GM23338 (cell line): Measurements from ENCODE around the gene PROB1. TPM values are rescaled to one million over a fixed set of nuclear protein-coding genes. Genes with fewer than 3 reads are reported as not detected.

Experiments used
- ATAC-seq: fragments of 200-7000 bp; cut with Tn5 transposase; 3 replicates; pipeline ENCODE4 v1.9.1; 2020
- DNase-seq: peaks from one replicate; pipeline ENCODE4 v3.0.0-alpha.2; 2015; ENCODE audit warnings: low spot score
- H2AFZ ChIP-seq: fragments of 200-600 bp; sonication (generic); 2 replicates; pipeline ENCODE4 v1.8.0; 2016; ENCODE audit warnings: antibody characterized with exemption, mild to moderate bottlenecking, moderate library complexity
- H3F3A ChIP-seq: fragments of 200-600 bp; sonication (generic); replicated peaks from 2 replicates; pipeline ENCODE4 v1.8.0; 2017; ENCODE audit warnings: antibody characterized with exemption, mixed run types, low read depth
- H3K27ac ChIP-seq: fragments of 200-600 bp; sonication (generic); 2 replicates; pipeline ENCODE4 v1.6.1; 2016; ENCODE audit warnings: low read depth
- H3K27me3 ChIP-seq: fragments of 200-600 bp; sonication (generic); 2 replicates; pipeline ENCODE4 v1.8.0; 2016; ENCODE audit warnings: mild to moderate bottlenecking, mixed run types, moderate library complexity; ENCODE audit not compliant: insufficient read depth
- H3K36me3 ChIP-seq: fragments of 200-600 bp; sonication (generic); 2 replicates; pipeline ENCODE4 v1.8.0; 2016; ENCODE audit warnings: mild to moderate bottlenecking; ENCODE audit not compliant: insufficient read depth
- H3K4me1 ChIP-seq: fragments of 200-600 bp; sonication (generic); 2 replicates; pipeline ENCODE4 v1.8.0; 2016; ENCODE audit warnings: mild to moderate bottlenecking, moderate library complexity; ENCODE audit not compliant: insufficient read depth
- H3K4me2 ChIP-seq: fragments of 200-600 bp; sonication (generic); 2 replicates; pipeline ENCODE4 v1.7.1; 2017; ENCODE audit warnings: mixed run types
- H3K4me3 ChIP-seq: fragments of 200-600 bp; sonication (generic); 2 replicates; pipeline ENCODE4 v1.6.1; 2016; ENCODE audit warnings: mixed run types
- H3K79me2 ChIP-seq: fragments of 200-600 bp; sonication (generic); replicated peaks from 2 replicates; pipeline ENCODE4 v1.8.0; 2017; ENCODE audit warnings: mild to moderate bottlenecking; ENCODE audit not compliant: insufficient read depth
- H3K9me2 ChIP-seq: fragments of 200-600 bp; sonication (generic); 2 replicates; pipeline ENCODE4 v1.8.0; 2017; ENCODE audit not compliant: insufficient read depth
- H4K20me1 ChIP-seq: fragments of 200-600 bp; sonication (generic); replicated peaks from 2 replicates; pipeline ENCODE4 v1.8.0; 2017; ENCODE audit warnings: mild to moderate bottlenecking; ENCODE audit not compliant: insufficient read depth
- H3K27ac Mint-ChIP-seq: 2 replicates; pipeline ENCODE4 v1.8.0; 2020; ENCODE audit warnings: inconsistent platforms, mild to moderate bottlenecking, moderate library complexity, mixed read lengths
- H3K27me3 Mint-ChIP-seq: 3 replicates; pipeline ENCODE4 v1.8.0; 2022; ENCODE audit warnings: low read depth, mild to moderate bottlenecking, moderate library complexity, mixed read lengths, inconsistent platforms; ENCODE audit not compliant: insufficient read depth, poor library complexity
- H3K36me3 Mint-ChIP-seq: 3 replicates; pipeline ENCODE4 v1.8.0; 2021; ENCODE audit warnings: low read depth, mild to moderate bottlenecking, inconsistent platforms, moderate library complexity, mixed read lengths
- H3K4me1 Mint-ChIP-seq: 3 replicates; pipeline ENCODE4 v1.8.0; 2020; ENCODE audit warnings: mild to moderate bottlenecking, inconsistent platforms, mixed read lengths
- H3K4me3 Mint-ChIP-seq: 3 replicates; pipeline ENCODE4 v1.8.0; 2021; ENCODE audit warnings: moderate library complexity, mild to moderate bottlenecking, inconsistent platforms, mixed read lengths
- H3K9me3 Mint-ChIP-seq: 3 replicates; pipeline ENCODE4 v1.8.0; 2020; ENCODE audit warnings: moderate library complexity, mild to moderate bottlenecking, inconsistent platforms, mixed read lengths
- CREB1 ChIP-seq: fragments of 250-450 bp; sonication (Bioruptor Pico); IDR thresholded peaks from 2 replicates; pipeline ENCODE4 v1.5.0; 2020; ENCODE audit warnings: low read depth, mild to moderate bottlenecking, moderate library complexity
- EZH2 ChIP-seq: fragments of 200-600 bp; sonication (generic); IDR thresholded peaks from one replicate; pipeline ENCODE4 v1.8.0; 2017; ENCODE audit warnings: antibody characterized with exemption, mild to moderate bottlenecking, low read depth; ENCODE audit not compliant: unreplicated experiment
- EZH2phosphoT487 ChIP-seq: fragments of 200-600 bp; sonication (generic); IDR thresholded peaks from one replicate; pipeline ENCODE4 v1.8.1; 2018; ENCODE audit warnings: antibody characterized with exemption; ENCODE audit not compliant: unreplicated experiment
- JUNB ChIP-seq: IDR thresholded peaks from one replicate; pipeline ENCODE4 v1.6.1; 2016; ENCODE audit warnings: antibody characterized with exemption; ENCODE audit not compliant: unreplicated experiment
- NANOG ChIP-seq: IDR thresholded peaks from 2 replicates; pipeline ENCODE4 v1.6.1; 2016; ENCODE audit warnings: antibody characterized with exemption, borderline replicate concordance
- POLR2AphosphoS5 ChIP-seq: IDR thresholded peaks from 2 replicates; pipeline ENCODE4 v1.6.1; 2016; ENCODE audit warnings: antibody characterized with exemption, low read depth
- STAT1 ChIP-seq: IDR thresholded peaks from one replicate; pipeline ENCODE4 v1.6.1; 2016; ENCODE audit warnings: antibody characterized with exemption; ENCODE audit not compliant: unreplicated experiment
- ZNF114 ChIP-seq: fragments of 250-450 bp; sonication (Bioruptor Pico); IDR thresholded peaks from 2 replicates; pipeline ENCODE4 v1.5.0; 2020; ENCODE audit warnings: mild to moderate bottlenecking, moderate library complexity
- ZNF331 ChIP-seq: fragments of 250-450 bp; sonication (Bioruptor Pico); IDR thresholded peaks from 2 replicates; pipeline ENCODE4 v1.5.0; 2020; ENCODE audit warnings: low read depth, mild to moderate bottlenecking, moderate library complexity
- polyA plus RNA-seq: library from polyadenylated mRNA; unstranded; fragments of >200 nt; fragmentation: Nextera tagmentation; extraction: Ambion mirVana; gene quantifications from 2 replicates; pipeline ENCODE4 v1.2.1, GENCODE V29; 2016
- total RNA-seq: library from RNA; depleted of rRNA; stranded (reverse); fragments of >200 nt; shearing (Covaris generic); gene quantifications from 2 replicates; pipeline ENCODE4 v1.2.3, GENCODE V29; 2014
- TF ChIP-seq, protein P1 (sequence below), 2 experiments: fragments of 200-600 bp in 1 of 2; sonication (generic) in 1 of 2; conservative IDR thresholded peaks; 2 replicates each; pipeline versions ENCODE4 v1.5.1 to v1.6.1; 2016 to 2017; ENCODE audit warnings: antibody characterized with exemption in 2 of 2, low read depth in 2 of 2, mild to moderate bottlenecking in 2 of 2, moderate library complexity in 1 of 2
- TF ChIP-seq, protein P2 (sequence below): IDR thresholded peaks from 2 replicates; pipeline ENCODE4 v1.6.1; 2016; ENCODE audit warnings: antibody characterized with exemption

The PROB1 gene
- total and polyA plus RNA-seq, 2 experiments from 2014 or later = 0.73 to 2.7 TPM

- peaks cover 4% of the 10 kb centered on the region; the same call in 2 of the 3 replicates for H3K36me3 Mint-ChIP-seq
- peak overlapping the region; percentile 81 for H3K4me3 ChIP-seq
- DNase-seq = peak; percentile 60
- peaks cover 25% of the 10 kb centered on the region for H3F3A ChIP-seq
- H3K4me2 ChIP-seq = peak overlapping the region; percentile 96
- H3K9me3 Mint-ChIP-seq = no peaks in the 10 kb centered on the region
- no peak overlapping the region for H3K27ac Mint-ChIP-seq
- peaks cover 49% of the 10 kb centered on the region for H3K27me3 Mint-ChIP-seq
- TF ChIP-seq NANOG = no peak
- H2AFZ ChIP-seq = peak overlapping the region; percentile 98
- peaks cover 9% of the 10 kb centered on the region for H3K4me1 ChIP-seq
- H3K4me3 Mint-ChIP-seq = peak overlapping the region; percentile 86
- H3K36me3 ChIP-seq = no peaks in the 10 kb centered on the region
- no peaks in the 10 kb centered on the region for H4K20me1 ChIP-seq
- H3K27me3 ChIP-seq = peaks cover 44% of the 10 kb centered on the region
- peak; percentile 1 for ATAC-seq
- H3K4me1 Mint-ChIP-seq = peaks cover 32% of the 10 kb centered on the region
- H3K9me2 ChIP-seq = no peaks in the 10 kb centered on the region
- no peaks in the 10 kb centered on the region for H3K79me2 ChIP-seq
- H3K27ac ChIP-seq = no peak overlapping the region
Measured at GRCh38 chr5:139393497-139394122, 1.3 kb downstream of the PROB1 start.

GRCh38 chr5:139392678-139393496 is 2.0 kb downstream of the PROB1 start:
- peak overlapping the region; percentile 86 for H3K4me3 Mint-ChIP-seq
- H3K4me2 ChIP-seq = peak overlapping the region; percentile 96
- no peak overlapping the region for H3K27ac ChIP-seq
- H3K36me3 Mint-ChIP-seq = peaks cover 2% of the 10 kb centered on the region; the same call in 2 of the 3 replicates
- peaks cover 16% of the 10 kb centered on the region for H3K4me1 ChIP-seq
- peaks cover 56% of the 10 kb centered on the region for H3K27me3 Mint-ChIP-seq
- no peaks in the 10 kb centered on the region for H3K79me2 ChIP-seq
- peak overlapping the region; percentile 81 for H3K4me3 ChIP-seq
- ATAC-seq (peak; percentile 65), DNase-seq (peak; percentile 94)
- H4K20me1 ChIP-seq = no peaks in the 10 kb centered on the region
- H2AFZ ChIP-seq = peak overlapping the region; percentile 98
- H3K9me2 ChIP-seq = no peaks in the 10 kb centered on the region
- H3K36me3 ChIP-seq = no peaks in the 10 kb centered on the region
- H3K27me3 ChIP-seq = peaks cover 44% of the 10 kb centered on the region
- H3K27ac Mint-ChIP-seq = no peak overlapping the region
- TF ChIP-seq, protein P1, sequence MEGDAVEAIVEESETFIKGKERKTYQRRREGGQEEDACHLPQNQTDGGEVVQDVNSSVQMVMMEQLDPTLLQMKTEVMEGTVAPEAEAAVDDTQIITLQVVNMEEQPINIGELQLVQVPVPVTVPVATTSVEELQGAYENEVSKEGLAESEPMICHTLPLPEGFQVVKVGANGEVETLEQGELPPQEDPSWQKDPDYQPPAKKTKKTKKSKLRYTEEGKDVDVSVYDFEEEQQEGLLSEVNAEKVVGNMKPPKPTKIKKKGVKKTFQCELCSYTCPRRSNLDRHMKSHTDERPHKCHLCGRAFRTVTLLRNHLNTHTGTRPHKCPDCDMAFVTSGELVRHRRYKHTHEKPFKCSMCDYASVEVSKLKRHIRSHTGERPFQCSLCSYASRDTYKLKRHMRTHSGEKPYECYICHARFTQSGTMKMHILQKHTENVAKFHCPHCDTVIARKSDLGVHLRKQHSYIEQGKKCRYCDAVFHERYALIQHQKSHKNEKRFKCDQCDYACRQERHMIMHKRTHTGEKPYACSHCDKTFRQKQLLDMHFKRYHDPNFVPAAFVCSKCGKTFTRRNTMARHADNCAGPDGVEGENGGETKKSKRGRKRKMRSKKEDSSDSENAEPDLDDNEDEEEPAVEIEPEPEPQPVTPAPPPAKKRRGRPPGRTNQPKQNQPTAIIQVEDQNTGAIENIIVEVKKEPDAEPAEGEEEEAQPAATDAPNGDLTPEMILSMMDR (conservative IDR thresholded peaks at IDR 0.05; ENCODE audit: low read depth in 2 of 2) = peak; percentile 51 to 89
- peak; percentile 37 for TF ChIP-seq EZH2
- no peak for TF ChIP-seq EZH2phosphoT487
- TF ChIP-seq CREB1 (CRISPR knock-in tag) = peak; percentile 41
- peak; percentile 47 for TF ChIP-seq POLR2AphosphoS5
- no peaks in the 10 kb centered on the region for H3K9me3 Mint-ChIP-seq
- peaks cover 25% of the 10 kb centered on the region for H3F3A ChIP-seq
- H3K4me1 Mint-ChIP-seq = peaks cover 39% of the 10 kb centered on the region

DNA sequence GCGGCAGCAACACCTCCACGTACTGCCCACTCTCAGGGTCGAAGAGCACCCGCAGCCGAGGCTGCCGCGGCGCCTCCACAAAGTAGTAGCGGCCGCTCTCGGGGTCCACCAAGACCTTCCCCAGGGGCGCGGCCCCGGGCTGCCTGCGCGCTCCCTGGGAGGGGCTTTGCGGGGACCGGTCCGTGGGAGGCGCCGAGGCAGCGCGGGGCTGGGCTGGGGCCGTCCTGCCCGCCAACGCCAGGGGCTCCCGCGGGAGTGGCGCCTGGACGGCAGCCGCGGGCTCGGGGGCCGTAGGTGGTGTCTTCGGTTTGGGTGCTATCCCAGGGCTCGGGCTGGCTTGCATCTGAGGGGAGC is 2.6 kb downstream of the PROB1 start:
- H3K27me3 Mint-ChIP-seq = peaks cover 56% of the 10 kb centered on the region
- peaks cover 43% of the 10 kb centered on the region for H3K4me1 Mint-ChIP-seq
- DNase-seq (no peak), ATAC-seq (peak; percentile 26)
- peaks cover 16% of the 10 kb centered on the region for H3K4me1 ChIP-seq
- H4K20me1 ChIP-seq = no peaks in the 10 kb centered on the region
- peak overlapping the region; percentile 86; the same call in 2 of the 3 replicates for H3K4me3 Mint-ChIP-seq
- no peaks in the 10 kb centered on the region for H3K9me3 Mint-ChIP-seq
- H3K9me2 ChIP-seq = no peaks in the 10 kb centered on the region
- H3K36me3 ChIP-seq = no peaks in the 10 kb centered on the region
- peak overlapping the region; percentile 96 for H3K4me2 ChIP-seq
- no peaks in the 10 kb centered on the region for H3K79me2 ChIP-seq
- no peak overlapping the region for H3K27ac ChIP-seq
- H3K36me3 Mint-ChIP-seq = no peaks in the 10 kb centered on the region; the same call in 2 of the 3 replicates
- peak overlapping the region; percentile 98 for H2AFZ ChIP-seq
- H3K27me3 ChIP-seq = peaks cover 44% of the 10 kb centered on the region
- H3K27ac Mint-ChIP-seq = no peak overlapping the region
- H3K4me3 ChIP-seq = peak overlapping the region; percentile 81
- H3F3A ChIP-seq = peaks cover 25% of the 10 kb centered on the region
- TF ChIP-seq STAT1 (no peak), EZH2phosphoT487 (no peak), ZNF331 (no peak), CREB1 (CRISPR knock-in tag) (no peak), NANOG (no peak), JUNB (no peak), EZH2 (no peak), POLR2AphosphoS5 (no peak), ZNF114 (no peak)
- TF ChIP-seq, protein P2, sequence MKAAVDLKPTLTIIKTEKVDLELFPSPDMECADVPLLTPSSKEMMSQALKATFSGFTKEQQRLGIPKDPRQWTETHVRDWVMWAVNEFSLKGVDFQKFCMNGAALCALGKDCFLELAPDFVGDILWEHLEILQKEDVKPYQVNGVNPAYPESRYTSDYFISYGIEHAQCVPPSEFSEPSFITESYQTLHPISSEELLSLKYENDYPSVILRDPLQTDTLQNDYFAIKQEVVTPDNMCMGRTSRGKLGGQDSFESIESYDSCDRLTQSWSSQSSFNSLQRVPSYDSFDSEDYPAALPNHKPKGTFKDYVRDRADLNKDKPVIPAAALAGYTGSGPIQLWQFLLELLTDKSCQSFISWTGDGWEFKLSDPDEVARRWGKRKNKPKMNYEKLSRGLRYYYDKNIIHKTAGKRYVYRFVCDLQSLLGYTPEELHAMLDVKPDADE = no peak
- TF ChIP-seq, protein P1 (conservative IDR thresholded peaks at IDR 0.05; ENCODE audit: low read depth in 2 of 2) = no peak
